Measurements from ENCODE around the gene CPLX4.
"Not testable (repeated sequence)": the region's sequence is repeated elsewhere in the genome, so short reads cannot be mapped to it uniquely, and the experiment has no call there.

GRCh38 chr18:59262243-59262642, 56.2 kb downstream of the CPLX4 start:
- TF ChIP-seq CTCF (CRISPR knock-in tag; IDR thresholded peaks at IDR 0.05); PBX3 (CRISPR knock-in tag; IDR thresholded peaks at IDR 0.05; ENCODE audit: borderline replicate concordance); ZNF30 (CRISPR knock-in tag; IDR thresholded peaks at IDR 0.05); CBX1 (IDR thresholded peaks at IDR 0.05; ENCODE audit: low read depth): not testable (repeated sequence)
